Neuronal stem cell (in vitro differentiated cells): ENCODE measurements around the gene WNT3A. TPM values are rescaled to one million over a fixed set of nuclear protein-coding genes. Genes with fewer than 3 reads are reported as not detected.
A peak's percentile ranks its signal among the peaks of the same experiment; 100 is the strongest.

Experiments
- DNase-seq: peaks from one replicate; pipeline ENCODE4 v3.0.0-alpha.2; 2013; ENCODE audit warnings: low spot score
- H2AFZ ChIP-seq: one replicate; pipeline ENCODE4 v1.6.1; 2013; ENCODE audit warnings: mild to moderate bottlenecking, low read length, inconsistent platforms
- H2AK5ac ChIP-seq: 2 replicates; pipeline ENCODE4 v1.6.1; 2013; ENCODE audit warnings: low read depth, mild to moderate bottlenecking, inconsistent platforms, low read length, moderate library complexity, mixed read lengths
- H2BK120ac ChIP-seq: 2 replicates; pipeline ENCODE4 v1.6.1; 2013; ENCODE audit warnings: low read depth, mild to moderate bottlenecking, inconsistent platforms, low read length, moderate library complexity, mixed read lengths
- H2BK12ac ChIP-seq: one replicate; pipeline ENCODE4 v1.6.1; 2013; ENCODE audit warnings: low read length, inconsistent platforms
- H2BK15ac ChIP-seq: 2 replicates; pipeline ENCODE4 v1.6.1; 2013; ENCODE audit warnings: mild to moderate bottlenecking, low read length, inconsistent platforms, mixed read lengths
- H2BK5ac ChIP-seq: one replicate; pipeline ENCODE4 v1.6.1; 2013; ENCODE audit warnings: inconsistent platforms, mild to moderate bottlenecking, low read length, moderate library complexity
- H3K14ac ChIP-seq: one replicate; pipeline ENCODE4 v1.6.1; 2013; ENCODE audit warnings: low read length, inconsistent platforms
- H3K18ac ChIP-seq: 2 replicates; pipeline ENCODE4 v1.6.1; 2013; ENCODE audit warnings: low read length, inconsistent platforms
- H3K23ac ChIP-seq: 2 replicates; pipeline ENCODE4 v1.6.1; 2013; ENCODE audit warnings: low read depth, mild to moderate bottlenecking, mixed read lengths, low read length, inconsistent platforms; ENCODE audit not compliant: poor library complexity
- H3K27ac ChIP-seq: replicated peaks from 3 replicates; pipeline ENCODE4 v1.5.1; 2013; ENCODE audit warnings: low read length, inconsistent platforms
- H3K27me3 ChIP-seq, 3 experiments: 2 replicates each; pipeline ENCODE4 v1.6.1; 2013; ENCODE audit warnings: low read length in 3 of 3, mild to moderate bottlenecking in 2 of 3, inconsistent platforms in 1 of 3, low read depth in 1 of 3, mixed read lengths in 1 of 3, moderate library complexity in 1 of 3; ENCODE audit not compliant: control insufficient read depth in 3 of 3, insufficient read depth in 3 of 3
- H3K36me3 ChIP-seq, 2 donors: replicated peaks in 1 of 2; 2 replicates each; pipeline ENCODE4 v1.6.1; 2013; ENCODE audit warnings: low read length in 2 of 2; ENCODE audit not compliant: control insufficient read depth in 2 of 2, insufficient read depth in 2 of 2
- H3K4ac ChIP-seq: 2 replicates; pipeline ENCODE4 v1.6.1; 2013; ENCODE audit warnings: inconsistent platforms, mild to moderate bottlenecking, low read length, moderate library complexity
- H3K4me1 ChIP-seq, 2 donors: 1 replicate in 1 of 2; 2 replicates in 1 of 2; pipeline ENCODE4 v1.6.1; 2013; ENCODE audit warnings: low read length in 2 of 2, low read depth in 1 of 2; ENCODE audit not compliant: control insufficient read depth in 2 of 2, insufficient read depth in 1 of 2
- H3K4me2 ChIP-seq: one replicate; pipeline ENCODE4 v1.6.1; 2013; ENCODE audit warnings: mild to moderate bottlenecking, low read length, inconsistent platforms; ENCODE audit not compliant: insufficient read depth, poor library complexity, severe bottlenecking
- H3K4me3 ChIP-seq, 2 donors: 2 replicates each; pipeline ENCODE4 v1.5.1; 2013; ENCODE audit warnings: low read length in 2 of 2, mild to moderate bottlenecking in 2 of 2, inconsistent platforms in 1 of 2, moderate library complexity in 1 of 2
- H3K79me1 ChIP-seq: one replicate; pipeline ENCODE4 v1.6.1; 2013; ENCODE audit warnings: low read depth, mild to moderate bottlenecking, inconsistent platforms, low read length, moderate library complexity
- H3K9ac ChIP-seq: one replicate; pipeline ENCODE4 v1.6.1; 2013; ENCODE audit warnings: mild to moderate bottlenecking, low read depth, low read length, inconsistent platforms; ENCODE audit not compliant: poor library complexity
- H3K9me3 ChIP-seq, 2 donors: replicated peaks in 1 of 2; 2 replicates each; pipeline versions ENCODE3 to v1.6.1; 2013; ENCODE audit warnings: low read length in 2 of 2, mild to moderate bottlenecking in 2 of 2, inconsistent platforms in 1 of 2, low read depth in 1 of 2, mixed read lengths in 1 of 2, moderate library complexity in 1 of 2; ENCODE audit not compliant: control insufficient read depth in 2 of 2, insufficient read depth in 1 of 2
- H4K8ac ChIP-seq: one replicate; pipeline ENCODE4 v1.6.1; 2013; ENCODE audit warnings: low read depth, mild to moderate bottlenecking, inconsistent platforms, low read length, moderate library complexity
- H4K91ac ChIP-seq: one replicate; pipeline ENCODE4 v1.6.1; 2013; ENCODE audit warnings: low read length, low read depth, mild to moderate bottlenecking, inconsistent platforms; ENCODE audit not compliant: poor library complexity
- WGBS, 2 donors: extraction: QIAGEN DNeasy Blood & Tissue Kit; methylation state at CpG; one replicate each; pipeline ENCODE4 v1.1.7; 2013; ENCODE audit warnings: missing lambda C conversion rate in 2 of 2, mixed read lengths in 1 of 2; ENCODE audit not compliant: insufficient read length in 2 of 2, insufficient replicate concordance in 1 of 2; ENCODE audit errors: extremely low coverage in 2 of 2; 5-methylcytosine and 5-hydroxymethylcytosine counted together
- polyA plus RNA-seq, 2 experiments: library from polyadenylated mRNA; stranded (reverse); fragments of 200-250 nt; gene quantifications; one replicate each; pipeline ENCODE4 v1.2.3, GENCODE V29; 2013

WNT3A gene
- polyA plus RNA-seq (2013, experiment 1 of 2), result 0.01 TPM
- 0.01 TPM for polyA plus RNA-seq (2013, experiment 2 of 2)

- peak within 1 kb of the TSS; percentile 60 for H3K4me2 ChIP-seq
- peak within 1 kb of the TSS; percentile 82 for H3K23ac ChIP-seq
- no peaks in the 10 kb centered on the region for H3K79me1 ChIP-seq
- no peak within 1 kb of the TSS for H4K91ac ChIP-seq
- peak within 1 kb of the TSS; percentile 56 for H2BK5ac ChIP-seq
- peaks cover 52 to 97% (median 89%) of the 10 kb centered on the region in 3 experiments for H3K27me3 ChIP-seq
- no CpG with 5 or more reads among the region's 48 CpGs for WGBS, 2 donors
- no peak within 1 kb of the TSS for H3K27ac ChIP-seq
- H3K9me3 ChIP-seq, result no peaks in the 10 kb centered on the region
- H2AFZ ChIP-seq, result peak within 1 kb of the TSS; percentile 68
- no peak within 1 kb of the TSS for H4K8ac ChIP-seq
- peak within 1 kb of the TSS; percentile 67 for H3K9ac ChIP-seq
- peak within 1 kb of the TSS; percentile 85 for H3K18ac ChIP-seq
- no peak within 1 kb of the TSS for H3K14ac ChIP-seq
- H3K4me1 ChIP-seq, result peaks cover 0 to 9% of the 10 kb centered on the region in 2 donors
- H2AK5ac ChIP-seq, result peak within 1 kb of the TSS; percentile 86
- no peak within 1 kb of the TSS for H2BK15ac ChIP-seq
- no peak within 1 kb of the TSS for H2BK120ac ChIP-seq
- peak within 1 kb of the TSS in 1 of 2 donors; percentile 57 for H3K4me3 ChIP-seq
- DNase-seq, result no peak
- H3K4ac ChIP-seq, result no peak within 1 kb of the TSS
- no peak within 1 kb of the TSS for H2BK12ac ChIP-seq
- H3K36me3 ChIP-seq, result no peaks in the 10 kb centered on the region
Observed at GRCh38 chr1:228006786-228007048, at the start of gene WNT3A. WNT3A (plus strand) TSS chr1:228006998; CDS start chr1:228007129, 131 bp downstream.

GRCh38 chr1:227958617-227959324 is 48.0 kb upstream of the WNT3A start:
- WGBS, 2 donors, result no CpG with 5 or more reads among the region's 2 CpGs
- DNase-seq, result no peak
- H2BK12ac ChIP-seq, result no peak overlapping the region

GRCh38 chr1:227959325-227959860 is 47.4 kb upstream of the WNT3A start:
- no peaks in the 10 kb centered on the region for H3K4me1 ChIP-seq
- H2AFZ ChIP-seq, result no peak overlapping the region
- H2BK12ac ChIP-seq, result no peak overlapping the region
- no peak overlapping the region for H3K4me2 ChIP-seq
- H2BK5ac ChIP-seq, result no peak overlapping the region
- H2BK15ac ChIP-seq, result no peak overlapping the region
- H3K27ac ChIP-seq, result no peak overlapping the region
- no peak overlapping the region for H2BK120ac ChIP-seq
- H4K8ac ChIP-seq, result no peak overlapping the region
- no peaks in the 10 kb centered on the region for H3K79me1 ChIP-seq
- no peak overlapping the region for H4K91ac ChIP-seq
- no peak overlapping the region for H3K23ac ChIP-seq
- H3K9ac ChIP-seq, result no peak overlapping the region
- peaks cover 0 to 4% of the 10 kb centered on the region in 2 donors for H3K9me3 ChIP-seq
- no peak for DNase-seq
- no CpG with 5 or more reads among the region's 10 CpGs for WGBS, 2 donors
- no peak overlapping the region for H3K14ac ChIP-seq
- H3K4me3 ChIP-seq, result no peak overlapping the region
- no peak overlapping the region for H2AK5ac ChIP-seq
- H3K4ac ChIP-seq, result no peak overlapping the region
- H3K18ac ChIP-seq, result no peak overlapping the region
- no peaks in the 10 kb centered on the region for H3K36me3 ChIP-seq
- peaks cover 0 to 11% (median 0%) of the 10 kb centered on the region in 3 experiments for H3K27me3 ChIP-seq

More at GRCh38 chr1:227958617-227959324, 48.0 kb upstream of the WNT3A start:
- Histone ChIP-seq H3K4me3 (no peak overlapping the region), H3K27ac (no peak overlapping the region), H3K27me3 (peaks cover 0 to 11% (median 0%) of the 10 kb centered on the region in 3 experiments), H2AFZ (no peak overlapping the region), H3K18ac (no peak overlapping the region), H4K8ac (no peak overlapping the region), H2BK15ac (no peak overlapping the region), H3K4me2 (no peak overlapping the region), H3K9ac (no peak overlapping the region), H4K91ac (no peak overlapping the region), H3K9me3 (peaks cover 3 to 7% of the 10 kb centered on the region in 2 donors), H3K23ac (peak overlapping the region; percentile 2), H3K4ac (no peak overlapping the region), H2BK5ac (no peak overlapping the region), H3K14ac (no peak overlapping the region), H3K4me1 (no peaks in the 10 kb centered on the region), H2AK5ac (peak overlapping the region; percentile 46), H2BK120ac (no peak overlapping the region), H3K79me1 (no peaks in the 10 kb centered on the region), H3K36me3 (no peaks in the 10 kb centered on the region)

GRCh38 chr1:227961651-227962466 is 44.9 kb upstream of the WNT3A start:
- Histone ChIP-seq H2AFZ (no peak overlapping the region), H3K36me3 (no peaks in the 10 kb centered on the region), H3K4me3 (no peak overlapping the region), H3K79me1 (no peaks in the 10 kb centered on the region), H2BK120ac (no peak overlapping the region), H3K18ac (no peak overlapping the region), H2BK5ac (no peak overlapping the region), H3K4ac (no peak overlapping the region), H2BK15ac (no peak overlapping the region), H3K14ac (no peak overlapping the region), H3K9me3 (no peaks in the 10 kb centered on the region), H2AK5ac (no peak overlapping the region), H3K23ac (no peak overlapping the region), H2BK12ac (no peak overlapping the region), H3K4me1 (no peaks in the 10 kb centered on the region), H3K4me2 (no peak overlapping the region), H4K8ac (no peak overlapping the region), H3K9ac (no peak overlapping the region), H4K91ac (no peak overlapping the region), H3K27ac (no peak overlapping the region), H3K27me3 (peaks cover 0 to 11% (median 0%) of the 10 kb centered on the region in 3 experiments)
- no peak for DNase-seq
- no CpG with 5 or more reads among the region's 4 CpGs for WGBS, 2 donors
